Measurements from ENCODE around the gene TRIM32.

TRIM32 gene
- 13.9 to 23.0 (median 17.8) reads per million in 4 experiments for total RNA-seq

DNA sequence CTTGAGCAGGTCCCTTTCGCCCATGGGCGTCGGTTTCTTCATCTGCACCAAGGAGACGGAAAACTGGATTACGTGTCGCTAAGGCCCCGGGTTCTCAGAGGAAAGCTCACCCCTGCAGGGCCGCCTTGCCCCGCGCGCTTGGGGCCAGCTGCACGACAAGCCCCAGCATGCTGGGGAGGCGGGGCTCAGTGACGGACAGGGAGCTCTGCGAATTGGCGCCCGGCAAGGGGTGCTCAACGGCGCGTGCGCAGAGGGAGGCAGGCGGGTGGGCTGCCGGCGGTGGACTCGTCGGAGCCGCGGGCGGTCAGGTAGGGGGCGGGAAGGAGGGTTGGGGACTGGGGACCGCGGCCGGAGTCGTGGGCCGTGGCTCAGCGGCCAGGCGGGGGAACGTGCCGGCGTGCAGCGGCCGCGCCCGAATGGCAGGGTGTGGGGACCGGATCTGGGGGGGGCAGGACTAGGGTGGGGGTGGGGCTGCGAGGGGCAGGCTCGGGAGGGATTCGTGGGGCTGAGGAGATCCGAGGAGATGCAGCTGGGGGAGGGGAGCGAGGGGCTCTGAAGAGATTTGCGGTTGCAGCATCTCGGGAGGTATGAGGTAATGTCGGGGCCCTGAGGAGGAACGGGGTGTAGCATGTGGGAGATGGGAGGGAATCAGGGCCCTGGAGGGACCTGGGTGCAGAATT, at the start of gene TRIM32:
TRIM32 (plus strand) TSS at position 232 of the 680 bp plus-strand sequence. CDS start 10,438 bp downstream, outside the sequence.
- DNase-seq = peak; percentile 87

GRCh38 chr9:116639251-116639741, 47.8 kb upstream of the TRIM32 start:
- no peak for DNase-seq

DNA sequence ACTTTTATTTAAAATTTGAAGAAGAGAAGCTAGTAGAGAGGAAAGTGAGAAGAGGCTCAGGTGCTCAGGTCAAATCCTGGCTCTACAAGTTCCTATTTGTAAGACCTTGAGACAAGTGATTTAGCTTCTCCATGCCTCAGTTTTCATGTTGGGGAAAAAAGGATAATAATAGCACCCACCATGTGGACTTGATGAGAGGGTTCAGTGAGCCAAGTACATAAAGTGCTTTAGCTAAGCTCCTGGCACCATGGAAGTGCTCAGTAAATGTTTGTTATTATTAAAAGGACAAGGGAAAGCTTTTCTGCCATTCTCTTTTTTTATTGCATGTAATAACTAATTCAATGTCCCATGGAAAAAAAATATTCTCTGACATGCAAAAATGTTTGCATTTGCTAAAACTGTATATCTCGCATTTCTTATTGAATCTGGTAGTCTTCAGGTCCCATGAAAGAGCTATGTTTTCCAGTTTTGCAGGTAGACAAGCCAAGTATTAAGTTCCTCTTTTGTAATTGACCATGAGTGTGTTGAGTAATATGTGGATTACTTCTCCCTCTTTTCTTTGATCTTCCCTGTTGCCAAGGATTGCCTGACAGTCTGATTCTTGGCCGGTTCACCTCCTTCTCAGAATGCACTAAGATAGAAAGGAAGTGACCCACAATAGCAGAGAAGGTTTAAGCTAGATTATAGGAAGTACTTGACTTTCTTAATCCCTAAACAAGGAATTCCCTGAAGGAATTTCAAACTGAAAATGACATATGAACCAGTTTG, 45.6 kb upstream of the TRIM32 start:
- DNase-seq = no peak

- no peak for DNase-seq
These were observed 43.4 kb upstream of the TRIM32 start for GRCh38 chr9:116643691-116644090.

DNA sequence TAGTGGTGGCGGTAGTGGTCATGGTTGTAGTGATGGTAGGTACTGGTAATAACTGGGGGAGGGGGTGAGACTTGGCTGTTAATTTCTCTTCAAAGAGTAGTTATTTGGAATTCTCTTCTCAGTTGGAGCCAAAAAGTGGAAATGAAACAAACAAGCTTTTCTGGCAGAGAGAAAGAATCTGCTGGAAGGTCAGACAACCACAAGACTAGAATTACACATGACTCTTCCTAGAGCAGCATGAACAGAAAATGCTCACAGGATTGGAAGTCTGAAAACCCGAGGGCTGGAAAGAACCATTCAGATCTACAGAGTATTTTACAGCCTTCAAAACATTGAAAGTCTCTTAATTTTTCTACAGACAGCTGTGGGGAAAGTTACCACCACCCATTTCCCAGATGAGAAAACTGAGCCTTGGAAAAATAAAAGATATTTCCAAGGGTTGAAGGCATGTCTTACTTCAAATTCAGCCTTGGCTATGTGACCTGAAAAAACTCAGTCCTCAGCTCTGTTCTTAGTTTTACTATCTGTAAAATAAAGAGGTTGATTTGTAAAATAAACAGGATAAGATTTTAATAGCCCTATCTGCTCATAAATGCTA, 42.9 kb upstream of the TRIM32 start:
- DNase-seq = no peak

- DNase-seq = no peak
These were observed 40.2 kb upstream of the TRIM32 start for GRCh38 chr9:116646661-116647514.

- DNase-seq = no peak
These were observed 39.6 kb upstream of the TRIM32 start for GRCh38 chr9:116647515-116647809.

DNA sequence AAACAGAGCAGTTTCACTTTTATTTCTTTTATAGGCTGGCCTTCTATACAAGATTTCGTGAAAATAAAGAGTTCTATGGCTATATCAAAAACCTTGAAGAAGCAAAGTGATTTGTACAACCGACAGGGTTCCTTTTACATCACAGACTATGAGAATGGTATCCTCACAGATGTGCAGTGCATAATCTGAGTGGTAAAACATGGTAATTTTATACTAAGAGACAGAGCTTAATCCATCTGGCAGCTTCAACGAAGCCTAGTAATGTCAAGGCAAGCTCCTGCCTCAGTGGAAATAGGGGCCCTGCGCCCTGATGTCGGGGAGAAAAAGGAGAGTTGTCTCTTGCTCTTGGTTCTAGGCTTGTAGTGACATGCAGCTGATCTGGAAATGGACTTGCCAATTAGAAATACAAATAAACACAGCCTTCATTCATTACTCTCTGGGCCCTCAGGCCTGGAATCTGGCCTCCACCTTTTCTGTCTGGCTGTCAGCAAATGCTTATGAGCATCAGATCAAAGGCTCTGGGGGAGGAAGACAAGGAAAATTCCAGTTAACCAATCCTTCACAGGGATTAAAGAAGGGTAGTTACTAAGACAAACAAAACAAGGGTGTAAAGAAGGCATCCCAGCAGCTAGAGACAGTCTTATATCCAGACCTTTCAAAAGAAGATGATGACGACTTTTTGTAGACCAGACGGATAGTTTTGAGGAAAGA, 33.6 kb upstream of the TRIM32 start:
- DNase-seq = no peak

- no peak for DNase-seq
These were observed 33.1 kb upstream of the TRIM32 start for GRCh38 chr9:116654059-116654355.

DNA sequence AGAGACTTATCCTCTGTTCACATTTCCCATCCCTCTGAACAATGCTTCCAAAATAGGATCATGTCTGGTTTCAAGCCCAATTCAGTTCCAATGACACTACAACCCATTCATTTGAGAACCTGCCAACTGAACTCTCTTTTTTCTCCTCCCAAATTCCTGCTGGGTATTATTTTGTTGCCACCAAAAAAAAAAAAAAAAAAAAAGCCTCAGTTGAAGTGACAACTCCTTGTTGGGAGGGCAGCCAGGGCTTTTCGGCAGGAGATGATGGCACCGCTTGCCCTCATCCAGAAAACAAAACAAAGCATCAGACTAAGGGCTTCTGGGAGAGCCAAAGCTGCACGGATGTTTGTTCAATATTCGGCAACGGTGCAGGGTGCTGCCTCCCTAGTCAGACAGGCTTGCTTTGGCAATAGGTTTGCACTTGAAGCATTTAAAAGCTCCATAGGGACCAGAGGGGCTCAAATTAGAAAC, 30.6 kb upstream of the TRIM32 start:
- DNase-seq = no peak

- DNase-seq = no peak
These were observed 30.1 kb upstream of the TRIM32 start for GRCh38 chr9:116656977-116657376.

- no peak for DNase-seq
These were observed 28.8 kb upstream of the TRIM32 start for GRCh38 chr9:116658265-116658664.

- DNase-seq = no peak
These were observed 25.8 kb upstream of the TRIM32 start for GRCh38 chr9:116661037-116661954.

GRCh38 chr9:116662646-116663310, 24.3 kb upstream of the TRIM32 start:
- DNase-seq = no peak

GRCh38 chr9:116663581-116663980, 23.5 kb upstream of the TRIM32 start:
- DNase-seq = no peak

- no peak for DNase-seq
These were observed 18.0 kb upstream of the TRIM32 start for GRCh38 chr9:116668970-116669695.

DNA sequence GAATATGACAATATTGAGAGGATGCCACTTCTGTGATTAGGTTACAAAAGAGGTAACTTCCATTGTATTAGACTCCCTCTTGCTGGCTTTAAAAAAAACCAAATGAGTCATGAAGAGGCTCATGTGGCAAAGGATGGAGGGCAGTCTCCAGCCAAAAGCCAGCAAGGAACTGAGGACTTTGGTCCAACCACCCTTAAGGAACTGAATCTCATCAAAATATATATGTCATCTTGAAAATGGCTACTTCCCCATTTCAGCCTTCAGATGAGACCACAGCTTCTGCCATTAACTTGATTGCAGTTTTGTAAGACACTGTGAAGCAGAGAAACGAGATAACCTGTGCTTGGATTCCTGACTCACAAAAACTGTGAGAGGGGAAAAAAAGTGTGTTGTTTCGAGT, 15.5 kb upstream of the TRIM32 start:
- no peak for DNase-seq

DNA sequence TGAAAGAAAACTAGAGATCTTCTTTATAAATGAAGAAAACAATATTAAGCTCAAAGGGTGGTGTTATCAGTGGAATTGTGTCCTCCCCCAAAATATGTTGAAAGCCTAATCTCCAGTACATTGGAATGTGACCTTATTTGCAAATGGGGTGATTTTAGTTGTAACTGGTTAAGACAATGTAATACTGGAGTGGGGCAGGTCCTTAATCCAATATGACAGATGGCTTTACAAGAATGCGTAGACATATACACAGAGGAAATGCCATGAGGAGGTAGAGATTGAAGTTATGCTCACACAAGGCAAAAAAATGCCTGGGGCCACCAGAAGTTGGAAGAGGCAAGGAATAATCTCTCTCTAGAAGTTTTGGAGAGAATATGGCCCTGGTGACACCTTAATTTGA, 13.7 kb upstream of the TRIM32 start:
- no peak for DNase-seq

- no peak for DNase-seq
These were observed 12.7 kb upstream of the TRIM32 start for GRCh38 chr9:116674210-116674980.
